Stimulated activated CD8-positive, alpha-beta memory T cell treated with anti-CD3 and anti-CD28 coated beads, Interleukin-4, amount 100 ng/mL, for 24 hours (primary cell): ENCODE data around the gene CCNC.
"Not testable (repeated sequence)": the region's sequence is repeated elsewhere in the genome, so short reads cannot be mapped to it uniquely, and the experiment has no call there.

ENCODE experiments used
- DNase-seq: peaks from one replicate; pipeline ENCODE4 v3.0.0-alpha.2; 2020; ENCODE audit warnings: low read depth

CCNC gene

GRCh38 chr6:99602520-99603420 lies 34.3 kb upstream of the CCNC start:
- no peak for DNase-seq

- DNase-seq = not testable (repeated sequence)
Measured at GRCh38 chr6:99594696-99595095, 26.2 kb upstream of the CCNC start.

- DNase-seq = no peak
Measured at GRCh38 chr6:99592900-99593299, 24.4 kb upstream of the CCNC start.

GRCh38 chr6:99591673-99592364 lies 23.4 kb upstream of the CCNC start:
- no peak for DNase-seq

- no peak for DNase-seq
Measured at GRCh38 chr6:99590728-99591672, 22.5 kb upstream of the CCNC start.

- no peak for DNase-seq
Measured at GRCh38 chr6:99589907-99590493, 21.5 kb upstream of the CCNC start.

GRCh38 chr6:99589290-99589672 lies 20.8 kb upstream of the CCNC start:
- no peak for DNase-seq

GRCh38 chr6:99588618-99589289 lies 20.3 kb upstream of the CCNC start:
- peak; percentile 52 for DNase-seq

GRCh38 chr6:99587792-99588191 lies 19.3 kb upstream of the CCNC start:
- no peak for DNase-seq

- DNase-seq = no peak
Measured at GRCh38 chr6:99579781-99580180, 11.3 kb upstream of the CCNC start.

- no peak for DNase-seq
Measured at GRCh38 chr6:99575544-99576227, 7.2 kb upstream of the CCNC start.

- DNase-seq = no peak
Measured at GRCh38 chr6:99573980-99574617, 5.6 kb upstream of the CCNC start.

- DNase-seq = no peak
Measured at GRCh38 chr6:99563056-99563723, 5.3 kb downstream of the CCNC start.

- no peak for DNase-seq
Measured at GRCh38 chr6:99560668-99561067, 7.8 kb downstream of the CCNC start.

GRCh38 chr6:99559057-99559456 lies 9.4 kb downstream of the CCNC start:
- DNase-seq = no peak

- DNase-seq = no peak
Measured at GRCh38 chr6:99553888-99554287, 14.6 kb downstream of the CCNC start.

GRCh38 chr6:99550046-99550748 lies 18.3 kb downstream of the CCNC start:
- no peak for DNase-seq

GRCh38 chr6:99548706-99549105 lies 19.8 kb downstream of the CCNC start:
- no peak for DNase-seq

GRCh38 chr6:99547526-99547925 lies 20.9 kb downstream of the CCNC start:
- DNase-seq = no peak
